GM18507 (cell line): Measurements from ENCODE around the gene SLC9A9.

Experiments used
- DNase-seq: peaks from one replicate; pipeline ENCODE4 v3.0.0; 2011; ENCODE audit warnings: low read depth; ENCODE audit not compliant: insufficient read length; ENCODE audit errors: extremely low spot score
- FAIRE-seq: peaks from 2 replicates; lab custom pipeline; 2011; peaks lifted over from hg19 to GRCh38; lab: Jason Lieb, UNC

SLC9A9 gene

GRCh38 chr3:143330296-143330868 lies 517.9 kb downstream of the SLC9A9 start:
- FAIRE-seq, result no peak
- no peak for DNase-seq

- DNase-seq, result no peak
Measured at GRCh38 chr3:143329567-143330211, 518.6 kb downstream of the SLC9A9 start.

GRCh38 chr3:143328451-143328850 lies 519.8 kb downstream of the SLC9A9 start:
- DNase-seq (no peak), FAIRE-seq (no peak)

More at GRCh38 chr3:143329567-143330211, 518.6 kb downstream of the SLC9A9 start:
- FAIRE-seq, result no peak

- FAIRE-seq (no peak), DNase-seq (no peak)
Measured at GRCh38 chr3:143326983-143327778, 521.1 kb downstream of the SLC9A9 start.

GRCh38 chr3:143321058-143321769 lies 527.1 kb downstream of the SLC9A9 start:
- DNase-seq (no peak), FAIRE-seq (peak; percentile 44)

GRCh38 chr3:143315766-143316165 lies 532.5 kb downstream of the SLC9A9 start:
- no peak for FAIRE-seq
- no peak for DNase-seq

GRCh38 chr3:143314251-143315093 lies 533.8 kb downstream of the SLC9A9 start:
- DNase-seq (no peak), FAIRE-seq (no peak)

GRCh38 chr3:143313893-143314188 lies 534.4 kb downstream of the SLC9A9 start:
- FAIRE-seq (no peak), DNase-seq (no peak)

GRCh38 chr3:143313025-143313892 lies 535.0 kb downstream of the SLC9A9 start:
- DNase-seq (no peak), FAIRE-seq (no peak)

- no peak for FAIRE-seq
Measured at GRCh38 chr3:143311096-143311495, 537.2 kb downstream of the SLC9A9 start.

GRCh38 chr3:143309705-143310104 lies 538.6 kb downstream of the SLC9A9 start:
- no peak for FAIRE-seq

More at GRCh38 chr3:143311096-143311495, 537.2 kb downstream of the SLC9A9 start:
- no peak for DNase-seq

GRCh38 chr3:143307613-143308183 lies 540.6 kb downstream of the SLC9A9 start:
- FAIRE-seq (no peak), DNase-seq (no peak)

More at GRCh38 chr3:143309705-143310104, 538.6 kb downstream of the SLC9A9 start:
- no peak for DNase-seq

GRCh38 chr3:143306407-143306806 lies 541.9 kb downstream of the SLC9A9 start:
- DNase-seq, result no peak
- no peak for FAIRE-seq

- FAIRE-seq (no peak), DNase-seq (no peak)
Measured at GRCh38 chr3:143302638-143303171, 545.6 kb downstream of the SLC9A9 start.

- no peak for FAIRE-seq
- no peak for DNase-seq
Measured at GRCh38 chr3:143301031-143301901, 547.0 kb downstream of the SLC9A9 start.

GRCh38 chr3:143298886-143299535 lies 549.3 kb downstream of the SLC9A9 start:
- no peak for DNase-seq
- no peak for FAIRE-seq
